SU-DHL-6 (cell line): ENCODE results near the gene ARHGAP22.

Experiments
- H2AFZ ChIP-seq: fragments of 200-600 bp; sonication (generic); 2 replicates; pipeline ENCODE4 v1.6.1; 2014; ENCODE audit warnings: low read depth, mild to moderate bottlenecking, moderate library complexity, mixed read lengths, antibody characterized with exemption, low read length; ENCODE audit not compliant: severe bottlenecking
- H3F3A ChIP-seq: fragments of 200-600 bp; shearing (Covaris generic); 2 replicates; pipeline ENCODE4 v1.6.0; 2016; ENCODE audit warnings: antibody characterized with exemption, mild to moderate bottlenecking; ENCODE audit not compliant: insufficient read depth
- H3K27ac ChIP-seq: fragments of 200-600 bp; sonication (generic); 2 replicates; pipeline ENCODE4 v1.5.1; 2016; ENCODE audit warnings: low read depth, mild to moderate bottlenecking, low read length, moderate library complexity, mixed read lengths
- H3K27me3 ChIP-seq: fragments of 200-600 bp; sonication (generic), shearing (Covaris generic); 2 replicates; pipeline ENCODE4 v1.6.0; 2014; ENCODE audit warnings: mild to moderate bottlenecking, low read length
- H3K36me3 ChIP-seq: fragments of 200-600 bp; sonication (generic); 2 replicates; pipeline ENCODE4 v1.6.1; 2014; ENCODE audit warnings: mild to moderate bottlenecking, low read length, mixed read lengths
- H3K4me2 ChIP-seq: fragments of 300-600, 200-600 bp; shearing (Covaris generic), sonication (generic); 2 replicates; pipeline ENCODE4 v1.6.0; 2014; ENCODE audit warnings: low read length, low read depth, mild to moderate bottlenecking; ENCODE audit not compliant: poor library complexity, severe bottlenecking
- H3K4me3 ChIP-seq: fragments of 200-600 bp; sonication (generic); 2 replicates; pipeline ENCODE4 v1.5.1; 2014; ENCODE audit warnings: antibody characterized with exemption, low read length, mild to moderate bottlenecking, mixed read lengths; ENCODE audit not compliant: insufficient read depth, poor library complexity, severe bottlenecking
- H3K79me2 ChIP-seq: fragments of 200-600 bp; sonication (generic); 2 replicates; pipeline ENCODE4 v1.6.1; 2014; ENCODE audit warnings: mild to moderate bottlenecking, low read length, moderate library complexity; ENCODE audit not compliant: insufficient read depth
- H3K9ac ChIP-seq: fragments of 200-600 bp; sonication (generic); 2 replicates; pipeline ENCODE4 v1.7.0; 2014; ENCODE audit warnings: mild to moderate bottlenecking, low read length
- H3K9me2 ChIP-seq: fragments of 200-600 bp; sonication (generic); replicated peaks from 2 replicates; pipeline ENCODE4 v1.6.1; 2014; ENCODE audit warnings: low read length; ENCODE audit not compliant: insufficient read depth
- H3K9me3 ChIP-seq: fragments of 200-600 bp; sonication (generic); 2 replicates; pipeline ENCODE4 v1.6.1; 2014; ENCODE audit warnings: low read length, mixed read lengths; ENCODE audit not compliant: insufficient read depth
- H4K20me1 ChIP-seq: fragments of 200-600 bp; sonication (generic); 2 replicates; pipeline ENCODE4 v1.6.1; 2014; ENCODE audit warnings: low read depth, mild to moderate bottlenecking, antibody characterized with exemption, low read length, moderate library complexity, mixed read lengths
- EZH2phosphoT487 ChIP-seq: fragments of 200-600 bp; sonication (generic), shearing (Covaris generic); conservative IDR thresholded peaks from 2 replicates; pipeline ENCODE4 v1.6.1; 2018; ENCODE audit warnings: mild to moderate bottlenecking, antibody characterized with exemption, low read length, moderate library complexity, mixed read lengths
- TF ChIP-seq, protein P1 (sequence below): fragments of 200-600 bp; sonication (generic); IDR thresholded peaks from one replicate; pipeline ENCODE4 v1.5.1; 2017; ENCODE audit warnings: antibody characterized with exemption, mild to moderate bottlenecking, low read length, moderate library complexity; ENCODE audit not compliant: insufficient read depth, poor library complexity, severe bottlenecking

ARHGAP22 gene

DNA sequence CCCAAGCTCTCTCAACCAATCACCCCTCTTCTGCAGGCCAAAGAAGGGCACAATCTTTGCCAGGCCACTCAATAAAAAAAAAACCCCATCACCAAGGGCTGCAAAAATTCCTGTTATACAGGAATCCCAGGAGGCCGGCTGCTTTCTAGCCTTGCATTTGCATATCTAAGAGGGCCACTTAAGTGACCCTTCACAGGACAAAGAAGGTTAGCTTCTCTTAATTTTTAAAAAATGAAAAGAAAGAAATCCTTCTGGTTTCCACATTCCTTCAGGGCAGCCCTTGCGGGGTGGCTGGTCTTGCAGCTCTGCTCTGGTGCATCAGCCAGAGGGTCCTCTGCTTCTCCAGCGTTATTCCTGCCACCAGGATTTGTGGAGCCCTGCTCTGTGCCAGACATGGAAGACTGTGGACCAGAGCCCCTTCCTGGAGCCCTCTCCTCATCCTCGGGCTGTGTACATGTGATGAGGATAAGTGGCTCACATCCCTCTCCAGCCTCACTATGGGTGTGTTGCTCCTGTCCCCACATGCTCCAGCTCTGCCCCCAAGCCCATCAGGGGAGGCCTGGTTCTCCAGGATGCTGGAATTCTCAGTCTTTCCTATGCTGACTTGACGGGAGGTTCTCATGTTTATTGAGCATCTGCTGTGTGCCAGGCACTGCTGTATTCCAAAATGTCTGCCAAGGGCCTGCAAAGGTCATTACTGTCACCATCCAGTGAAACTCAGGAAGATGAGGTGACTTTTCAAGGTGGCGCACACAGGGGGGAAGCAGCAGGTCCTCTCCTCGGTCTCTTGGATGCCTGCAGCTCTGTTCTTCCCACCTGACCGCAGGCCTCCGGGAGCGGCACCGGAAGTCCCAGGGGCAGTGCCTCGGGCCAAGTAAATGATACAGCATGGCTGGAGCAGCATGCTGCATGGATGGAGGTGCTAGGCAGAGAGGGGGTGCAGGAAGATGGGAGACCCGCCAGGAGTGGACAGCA lies 67.7 kb downstream of the ARHGAP22 start:
- H3K27ac ChIP-seq = no peak overlapping the region
- no peaks in the 10 kb centered on the region for H3F3A ChIP-seq
- no peak overlapping the region for H3K9ac ChIP-seq
- H3K36me3 ChIP-seq = no peaks in the 10 kb centered on the region
- H2AFZ ChIP-seq = no peak overlapping the region
- no peak overlapping the region for H3K4me2 ChIP-seq
- no peaks in the 10 kb centered on the region for H4K20me1 ChIP-seq
- no peaks in the 10 kb centered on the region for H3K9me3 ChIP-seq
- no peaks in the 10 kb centered on the region for H3K27me3 ChIP-seq
- no peaks in the 10 kb centered on the region for H3K79me2 ChIP-seq
- no peak overlapping the region for H3K4me3 ChIP-seq
- TF ChIP-seq EZH2phosphoT487 = no peak
- TF ChIP-seq, protein P1, sequence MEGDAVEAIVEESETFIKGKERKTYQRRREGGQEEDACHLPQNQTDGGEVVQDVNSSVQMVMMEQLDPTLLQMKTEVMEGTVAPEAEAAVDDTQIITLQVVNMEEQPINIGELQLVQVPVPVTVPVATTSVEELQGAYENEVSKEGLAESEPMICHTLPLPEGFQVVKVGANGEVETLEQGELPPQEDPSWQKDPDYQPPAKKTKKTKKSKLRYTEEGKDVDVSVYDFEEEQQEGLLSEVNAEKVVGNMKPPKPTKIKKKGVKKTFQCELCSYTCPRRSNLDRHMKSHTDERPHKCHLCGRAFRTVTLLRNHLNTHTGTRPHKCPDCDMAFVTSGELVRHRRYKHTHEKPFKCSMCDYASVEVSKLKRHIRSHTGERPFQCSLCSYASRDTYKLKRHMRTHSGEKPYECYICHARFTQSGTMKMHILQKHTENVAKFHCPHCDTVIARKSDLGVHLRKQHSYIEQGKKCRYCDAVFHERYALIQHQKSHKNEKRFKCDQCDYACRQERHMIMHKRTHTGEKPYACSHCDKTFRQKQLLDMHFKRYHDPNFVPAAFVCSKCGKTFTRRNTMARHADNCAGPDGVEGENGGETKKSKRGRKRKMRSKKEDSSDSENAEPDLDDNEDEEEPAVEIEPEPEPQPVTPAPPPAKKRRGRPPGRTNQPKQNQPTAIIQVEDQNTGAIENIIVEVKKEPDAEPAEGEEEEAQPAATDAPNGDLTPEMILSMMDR = no peak
- no peaks in the 10 kb centered on the region for H3K9me2 ChIP-seq

DNA sequence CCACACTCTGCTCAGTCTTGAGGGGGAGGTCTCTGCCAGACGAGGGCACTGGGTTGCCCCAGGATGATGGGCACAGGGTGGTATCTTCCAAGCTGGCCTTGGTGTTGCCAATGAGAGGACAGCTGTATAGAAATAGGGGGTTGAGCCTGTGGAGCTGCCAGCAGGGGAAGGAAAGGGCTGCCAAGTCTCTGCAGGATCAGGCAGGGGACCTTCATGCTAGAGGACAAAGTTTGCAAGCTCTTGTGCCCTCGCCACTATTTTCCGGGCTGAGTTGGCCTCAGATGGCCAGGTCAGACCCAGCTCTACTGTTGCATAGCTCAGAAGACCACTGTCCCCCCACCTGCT lies 68.7 kb downstream of the ARHGAP22 start:
- Histone ChIP-seq H4K20me1 (no peaks in the 10 kb centered on the region), H3K9me3 (no peaks in the 10 kb centered on the region), H3K36me3 (no peaks in the 10 kb centered on the region), H3K9ac (no peak overlapping the region), H3K4me2 (no peak overlapping the region), H3K27ac (no peak overlapping the region), H3K79me2 (no peaks in the 10 kb centered on the region), H3K9me2 (no peaks in the 10 kb centered on the region), H2AFZ (no peak overlapping the region), H3K27me3 (no peaks in the 10 kb centered on the region), H3K4me3 (no peak overlapping the region), H3F3A (no peaks in the 10 kb centered on the region)
- no peak for TF ChIP-seq EZH2phosphoT487
- TF ChIP-seq, protein P1 = no peak

- H3K9me2 ChIP-seq = no peaks in the 10 kb centered on the region
- TF ChIP-seq, protein P1 = no peak
- TF ChIP-seq EZH2phosphoT487 = no peak
- H3K36me3 ChIP-seq = no peaks in the 10 kb centered on the region
- H3K9ac ChIP-seq = no peak overlapping the region
- no peak overlapping the region for H2AFZ ChIP-seq
- no peaks in the 10 kb centered on the region for H3K9me3 ChIP-seq
- no peaks in the 10 kb centered on the region for H4K20me1 ChIP-seq
- no peak overlapping the region for H3K4me3 ChIP-seq
- no peak overlapping the region for H3K4me2 ChIP-seq
- no peaks in the 10 kb centered on the region for H3K79me2 ChIP-seq
- H3K27ac ChIP-seq = no peak overlapping the region
- no peaks in the 10 kb centered on the region for H3F3A ChIP-seq
- no peaks in the 10 kb centered on the region for H3K27me3 ChIP-seq
Measured at GRCh38 chr10:48535416-48536155, 69.3 kb downstream of the ARHGAP22 start.
